Natural killer cell (primary cell): ENCODE results near the gene PINLYP. TPM values are rescaled to one million over a fixed set of nuclear protein-coding genes. Genes with fewer than 3 reads are reported as not detected.
A peak's percentile ranks its signal among the peaks of the same experiment; 100 is the strongest.

Experiments
- ATAC-seq, 3 donors: fragments of 150-1000 bp in 2 of 3; fragments of 200-7000 bp in 1 of 3; cut with Tn5 transposase; 1 replicate in 1 of 3; 2 replicates in 2 of 3; pipeline ENCODE4 v1.10.0; 2021; ENCODE audit warnings: mild to moderate bottlenecking in 2 of 3, moderate library complexity in 2 of 3
- DNase-seq, 2 donors: peaks; one replicate each; pipeline versions ENCODE4 v3.0.0 to v3.0.0-alpha.2; 2013 to 2021; ENCODE audit warnings: mixed read lengths in 1 of 2
- H3K27ac ChIP-seq: one replicate; pipeline ENCODE4 v1.5.1; 2013; ENCODE audit warnings: mild to moderate bottlenecking, low read length
- H3K27me3 ChIP-seq: one replicate; pipeline ENCODE4 v1.6.1; 2013; ENCODE audit warnings: low read length; ENCODE audit not compliant: control insufficient read depth, insufficient read depth
- H3K36me3 ChIP-seq: one replicate; pipeline ENCODE4 v1.6.1; 2013; ENCODE audit warnings: low read length; ENCODE audit not compliant: control insufficient read depth, insufficient read depth
- H3K4me1 ChIP-seq: one replicate; pipeline ENCODE4 v1.6.1; 2013; ENCODE audit warnings: low read length; ENCODE audit not compliant: control insufficient read depth, insufficient read depth
- H3K4me3 ChIP-seq: one replicate; pipeline ENCODE4 v1.5.1; 2013; ENCODE audit warnings: low read length
- H3K9me3 ChIP-seq: one replicate; pipeline ENCODE4 v1.6.1; 2013; ENCODE audit warnings: low read length; ENCODE audit not compliant: control insufficient read depth, insufficient read depth
- H3K27ac Mint-ChIP-seq, 2 donors: one replicate each; pipeline ENCODE4 v1.8.0; 2022; ENCODE audit warnings: mild to moderate bottlenecking in 2 of 2, mixed read lengths in 2 of 2, moderate library complexity in 1 of 2
- H3K27me3 Mint-ChIP-seq, 2 donors: one replicate each; pipeline ENCODE4 v1.8.0; 2022; ENCODE audit warnings: low read depth in 2 of 2, mixed read lengths in 2 of 2
- H3K36me3 Mint-ChIP-seq: one replicate; pipeline ENCODE4 v1.8.0; 2022; ENCODE audit warnings: mixed read lengths
- H3K4me1 Mint-ChIP-seq, 2 donors: one replicate each; pipeline ENCODE4 v1.8.0; 2022; ENCODE audit warnings: mixed read lengths in 2 of 2
- H3K4me3 Mint-ChIP-seq: one replicate; pipeline ENCODE4 v1.8.0; 2022; ENCODE audit warnings: mild to moderate bottlenecking, moderate library complexity, mixed read lengths
- H3K9me3 Mint-ChIP-seq, 2 donors: one replicate each; pipeline ENCODE4 v1.8.0; 2022; ENCODE audit warnings: mixed read lengths in 2 of 2
- CTCF ChIP-seq: fragments of 200-600 bp; IDR thresholded peaks from one replicate; pipeline ENCODE4 v1.8.0; 2022; ENCODE audit warnings: antibody characterized with exemption
- WGBS: methylation state at CpG from one replicate; pipeline ENCODE4 v1.1.7; 2013; ENCODE audit warnings: missing lambda C conversion rate; ENCODE audit not compliant: insufficient coverage; 5-methylcytosine and 5-hydroxymethylcytosine counted together
- intact Hi-C: fragments of 100-400 bp; cut with micrococcal nuclease; formaldehyde crosslinking; loops from one replicate; pipeline ENCODE4 v1.14.2; 2022
- total RNA-seq, 4 donors: library from RNA; stranded (reverse); fragments of 120-200 nt in 1 of 4; gene quantifications; one replicate each; pipeline versions ENCODE4 v1.2.3 to v1.2.4, GENCODE V29; 2013 to 2022

Gene PINLYP
- total RNA-seq, 3 donors from 2014 or later (not counting 1 experiment from before 2014, with no cell fraction given), result 1.7 to 3.0 (median 2.4) TPM

GRCh38 chr19:43553656-43554055, 21.9 kb upstream of the PINLYP start:
- Mint-ChIP-seq H3K36me3 (no peaks in the 10 kb centered on the region), H3K4me1 (peaks cover 8 to 11% of the 10 kb centered on the region in 2 donors), H3K4me3 (no peak overlapping the region), H3K27me3 (no peaks in the 10 kb centered on the region), H3K27ac (no peak overlapping the region), H3K9me3 (no peaks in the 10 kb centered on the region)
- H3K36me3 ChIP-seq, result peaks cover 39% of the 10 kb centered on the region
- H3K9me3 ChIP-seq, result no peaks in the 10 kb centered on the region
- H3K27me3 ChIP-seq, result no peaks in the 10 kb centered on the region
- ATAC-seq (no peak), DNase-seq (no peak)
- no peak for TF ChIP-seq CTCF
- peaks cover 7% of the 10 kb centered on the region for H3K4me1 ChIP-seq
- H3K27ac ChIP-seq, result no peak overlapping the region
- intact Hi-C loops, result no loop called here
- WGBS, result 100% methylated on average over 3 of the region's 4 CpGs
- H3K4me3 ChIP-seq, result no peak overlapping the region

- DNase-seq, result no peak
- Histone ChIP-seq H3K27me3 (no peaks in the 10 kb centered on the region), H3K4me1 (peaks cover 7% of the 10 kb centered on the region), H3K27ac (no peak overlapping the region), H3K36me3 (peaks cover 37% of the 10 kb centered on the region), H3K4me3 (no peak overlapping the region), H3K9me3 (no peaks in the 10 kb centered on the region)
- Mint-ChIP-seq H3K4me1 (peaks cover 8 to 11% of the 10 kb centered on the region in 2 donors), H3K27me3 (no peaks in the 10 kb centered on the region), H3K27ac (peak overlapping the region; percentile 41 to 63), H3K4me3 (no peak overlapping the region), H3K36me3 (no peaks in the 10 kb centered on the region), H3K9me3 (no peaks in the 10 kb centered on the region)
- 96% methylated on average over 15 of the region's 15 CpGs for WGBS
- intact Hi-C loops, result no loop called here
- no peak for ATAC-seq
- TF ChIP-seq CTCF, result no peak
These were observed 21.2 kb upstream of the PINLYP start for GRCh38 chr19:43554317-43554895.

GRCh38 chr19:43555185-43555770, 20.3 kb upstream of the PINLYP start:
- Mint-ChIP-seq H3K9me3 (no peaks in the 10 kb centered on the region), H3K4me1 (peaks cover 9 to 11% of the 10 kb centered on the region in 2 donors), H3K36me3 (no peaks in the 10 kb centered on the region), H3K4me3 (no peak overlapping the region), H3K27me3 (no peaks in the 10 kb centered on the region), H3K27ac (peak overlapping the region; percentile 41 to 63)
- TF ChIP-seq CTCF, result peak; percentile 74
- Histone ChIP-seq H3K4me3 (no peak overlapping the region), H3K36me3 (peaks cover 40% of the 10 kb centered on the region), H3K9me3 (no peaks in the 10 kb centered on the region), H3K4me1 (peaks cover 7% of the 10 kb centered on the region), H3K27me3 (no peaks in the 10 kb centered on the region), H3K27ac (no peak overlapping the region)
- intact Hi-C loops, result loop anchor here (1.0 kb wide), 1 partner anchor 39 kb away; no protein-coding TSS in a partner anchor
- peak; percentile 75 to 92 for DNase-seq
- ATAC-seq, result peak; percentile 95 to 100 (median 100)
- WGBS, result 38% methylated on average over 7 of the region's 8 CpGs
